GM19023 (cell line): ENCODE results near the gene KRT1.
"Not testable (repeated sequence)": the region's sequence is repeated elsewhere in the genome, so short reads cannot be mapped to it uniquely, and the experiment has no call there.

ENCODE experiments used
- ATAC-seq: cut with Tn5 transposase; IDR thresholded peaks from one replicate; pipeline ENCODE4 v1.9.1; 2021; ENCODE audit warnings: mild to moderate bottlenecking, moderate library complexity; ENCODE audit not compliant: unreplicated experiment

KRT1 gene

DNA sequence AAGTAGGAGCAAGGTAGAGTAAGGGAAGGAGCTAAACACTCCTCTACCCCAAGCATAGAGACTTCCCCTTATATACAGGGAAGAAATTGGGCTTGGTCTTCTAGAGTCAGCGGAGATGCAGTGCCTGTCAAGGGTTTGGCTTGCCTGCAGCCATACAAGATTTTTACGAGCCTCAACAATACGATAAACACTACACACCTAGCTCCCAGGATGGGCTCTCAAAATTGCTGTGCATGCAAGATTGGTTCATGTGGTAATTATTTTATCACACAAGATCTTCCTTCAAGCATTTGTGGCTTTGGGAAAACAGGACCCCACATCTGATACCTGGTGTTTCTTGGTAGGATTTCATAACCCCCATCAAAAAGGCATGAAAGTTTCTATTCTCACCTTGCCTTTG is at the start of gene KRT1:
Gene KRT1, minus strand, starts transcription at position 45 of the 400 bp plus-strand sequence. CDS start 59 bp downstream, outside the sequence.
- ATAC-seq: no peak

DNA sequence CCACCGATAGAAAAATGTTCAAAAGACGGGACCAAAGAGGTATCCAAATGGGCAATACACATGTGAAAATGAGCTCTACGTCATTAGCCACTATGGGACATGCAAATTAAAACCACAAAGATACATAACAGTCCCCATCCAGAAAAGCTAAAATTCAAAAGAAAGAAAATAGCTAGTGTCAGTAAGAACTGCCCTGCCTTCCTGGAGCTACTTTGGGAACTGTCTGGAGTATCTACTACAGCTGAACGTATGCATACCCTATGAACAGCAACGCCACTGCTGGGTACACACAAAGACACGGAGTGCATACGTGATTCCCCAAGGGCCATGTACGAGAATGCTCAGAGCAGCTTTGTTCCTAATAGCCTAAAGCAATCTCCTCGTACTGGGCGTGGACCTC is 48.9 kb upstream of the KRT1 start:
- ATAC-seq: no peak

DNA sequence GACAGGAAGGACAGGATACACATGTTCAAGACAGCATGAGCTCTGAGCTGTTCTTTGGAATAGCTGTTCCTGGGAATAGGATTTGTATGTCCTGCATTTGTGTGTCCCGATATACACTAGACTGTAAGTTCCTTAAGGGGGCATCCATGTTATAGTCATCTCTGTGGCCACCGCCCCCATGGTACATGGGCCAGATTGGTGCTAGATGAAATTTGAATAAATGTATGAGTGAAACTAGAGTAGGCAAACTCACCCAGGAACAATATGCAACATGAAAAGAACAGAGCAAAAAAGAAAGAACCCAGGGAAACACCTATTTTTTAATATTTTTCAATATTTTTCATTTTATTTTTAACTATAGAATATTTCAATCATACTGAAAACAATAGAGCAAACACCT is 48.2 kb upstream of the KRT1 start:
- ATAC-seq: no peak

DNA sequence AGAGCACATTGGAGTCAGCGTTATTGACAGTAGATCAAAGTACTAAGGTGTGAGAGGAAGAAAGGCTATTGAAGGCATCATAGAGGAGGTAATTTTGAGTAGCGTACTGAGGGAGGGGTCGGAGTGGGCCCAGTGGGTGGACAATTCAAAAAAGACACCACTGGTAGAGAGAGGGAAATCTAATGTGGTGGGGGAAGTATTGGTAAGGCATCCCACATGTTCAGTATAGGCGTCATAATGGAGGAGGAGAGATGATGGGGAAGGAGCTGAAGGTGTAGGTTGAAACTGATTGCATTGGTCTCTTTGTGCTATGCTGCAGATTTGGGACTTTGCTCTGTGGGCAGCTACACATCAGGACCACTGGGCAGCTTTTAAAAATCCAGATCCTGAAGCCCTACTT is 46.8 kb upstream of the KRT1 start:
- ATAC-seq: no peak

DNA sequence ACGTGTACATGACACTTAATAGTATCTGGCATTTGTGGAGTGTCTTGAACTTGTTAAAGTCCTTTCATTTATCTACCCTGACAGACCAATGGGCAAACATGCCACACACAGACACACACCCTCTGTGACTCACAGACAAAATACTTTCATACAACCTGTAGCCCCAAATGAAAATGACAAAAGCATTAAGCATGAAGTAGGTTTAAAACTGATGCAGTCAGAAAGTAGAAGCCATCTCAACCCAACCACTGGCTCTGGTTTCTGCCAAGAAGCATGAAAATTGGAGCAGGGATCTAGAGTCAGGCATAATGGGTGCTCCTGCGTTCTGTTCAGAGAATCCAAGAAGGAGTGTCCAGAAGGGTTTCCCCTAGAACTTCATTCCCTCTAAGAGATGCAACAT is 46.2 kb upstream of the KRT1 start:
- ATAC-seq: no peak

DNA sequence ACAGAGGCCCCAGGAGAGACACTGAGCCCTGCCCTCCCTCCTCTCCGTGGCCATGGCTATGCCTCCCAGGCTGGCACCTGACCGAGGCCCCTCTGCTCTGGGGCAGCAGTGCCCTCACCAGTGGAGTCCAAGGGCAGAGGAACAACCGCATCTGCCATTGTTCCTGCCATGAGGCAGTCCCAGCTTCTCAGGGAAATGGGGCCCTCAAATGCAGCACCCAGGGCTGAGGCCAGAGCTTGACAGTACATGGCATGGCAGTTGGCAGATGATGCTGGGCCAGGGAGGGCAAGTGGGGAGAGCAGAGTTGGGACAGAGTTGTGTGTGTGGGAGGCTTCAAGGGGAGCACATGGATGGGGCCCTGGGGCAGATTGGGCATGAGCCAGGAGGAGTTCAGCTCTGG is 44.2 kb upstream of the KRT1 start:
- ATAC-seq: no peak

DNA sequence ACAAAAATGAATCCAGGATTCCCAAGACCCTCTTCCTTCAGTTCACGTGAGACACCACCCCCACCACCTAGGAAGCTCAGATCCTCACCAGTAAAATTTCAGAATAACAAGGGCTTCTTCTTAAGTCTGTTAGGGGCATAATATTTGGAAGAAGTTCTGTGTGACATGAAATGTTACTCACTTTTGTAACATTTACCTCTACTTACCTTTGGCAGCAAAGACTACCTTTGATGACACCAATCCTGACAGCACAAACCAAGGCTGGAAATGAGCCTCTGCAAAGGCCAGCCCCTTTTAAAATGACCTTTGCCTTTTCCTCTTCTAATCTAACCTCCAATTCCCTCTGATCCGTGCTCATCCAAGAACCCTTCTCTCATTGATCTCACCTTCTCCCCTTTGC is 42.5 kb upstream of the KRT1 start:
- no peak for ATAC-seq

DNA sequence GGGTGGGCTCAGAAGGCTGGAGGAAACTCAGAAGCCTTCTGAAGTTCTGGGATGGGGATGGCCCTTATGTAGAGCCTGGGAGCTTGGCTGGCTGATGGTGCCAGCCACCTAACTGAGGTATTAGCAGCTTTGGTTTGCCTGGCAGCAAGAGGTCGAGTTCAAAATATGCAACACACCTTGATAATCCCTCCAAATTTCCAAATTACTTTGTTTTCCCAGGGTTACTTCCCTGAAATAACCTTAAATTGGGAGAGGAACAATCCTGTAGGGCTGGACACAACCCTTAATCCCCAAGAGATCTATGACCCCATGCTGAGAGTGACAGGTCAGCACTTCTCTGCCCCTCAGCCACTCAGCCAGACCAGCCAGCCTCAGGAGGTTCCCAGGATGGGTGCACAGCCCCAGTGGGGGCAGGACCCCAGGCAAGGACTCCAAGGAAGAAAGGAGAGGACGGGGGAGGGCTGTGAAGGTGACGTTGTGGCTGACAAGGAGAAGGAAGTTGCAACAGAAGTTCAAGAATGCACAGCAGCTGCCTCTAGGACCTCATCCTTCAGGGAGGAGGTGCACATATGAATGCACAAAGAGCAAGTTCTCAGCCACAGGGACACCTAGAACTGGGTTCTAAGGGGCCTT is 41.7 kb upstream of the KRT1 start:
- no peak for ATAC-seq

DNA sequence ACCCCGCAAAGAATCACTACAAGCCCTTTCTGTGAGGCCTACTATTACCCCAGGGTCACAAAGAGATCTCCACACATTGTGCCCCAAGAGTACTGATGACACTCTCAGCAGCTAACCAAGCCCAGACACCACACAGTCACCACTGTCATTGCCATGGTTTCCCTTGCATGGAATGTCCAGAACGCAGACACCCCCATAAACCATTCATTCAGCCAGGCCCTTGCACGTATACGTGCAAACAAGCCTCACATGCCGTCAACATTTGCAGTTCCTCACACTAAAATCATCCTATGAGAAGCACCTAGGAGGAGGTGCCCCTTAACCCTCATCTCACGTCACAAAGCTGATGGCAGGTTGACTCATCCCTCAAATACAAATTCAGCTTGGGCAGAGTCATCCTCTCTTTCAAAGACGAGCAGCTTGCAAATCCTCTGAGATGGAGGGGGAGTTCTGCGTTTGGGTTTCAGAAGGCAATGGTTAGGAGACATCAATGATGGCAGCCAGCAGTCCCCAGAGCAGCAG is 40.2 kb upstream of the KRT1 start:
- ATAC-seq: no peak

DNA sequence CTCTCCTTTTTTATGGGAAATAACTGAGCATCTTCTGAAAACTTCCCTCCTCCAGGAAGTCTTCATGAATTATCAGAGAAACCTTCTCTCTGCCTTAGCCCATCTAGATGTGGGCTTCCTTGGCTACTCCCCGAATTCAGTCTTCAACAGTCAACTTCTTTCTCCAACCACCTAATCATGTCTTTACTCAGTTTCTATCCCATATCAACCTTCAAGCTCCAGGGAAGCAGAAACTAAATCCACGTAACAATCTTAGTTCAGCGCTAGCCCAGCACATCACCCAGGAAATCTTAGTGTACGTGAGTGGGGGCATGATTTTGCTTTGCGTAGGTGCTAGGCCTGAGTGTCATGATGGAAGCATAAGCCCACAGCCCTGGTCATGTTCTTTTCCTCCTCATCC is 35.9 kb upstream of the KRT1 start:
- ATAC-seq: no peak

DNA sequence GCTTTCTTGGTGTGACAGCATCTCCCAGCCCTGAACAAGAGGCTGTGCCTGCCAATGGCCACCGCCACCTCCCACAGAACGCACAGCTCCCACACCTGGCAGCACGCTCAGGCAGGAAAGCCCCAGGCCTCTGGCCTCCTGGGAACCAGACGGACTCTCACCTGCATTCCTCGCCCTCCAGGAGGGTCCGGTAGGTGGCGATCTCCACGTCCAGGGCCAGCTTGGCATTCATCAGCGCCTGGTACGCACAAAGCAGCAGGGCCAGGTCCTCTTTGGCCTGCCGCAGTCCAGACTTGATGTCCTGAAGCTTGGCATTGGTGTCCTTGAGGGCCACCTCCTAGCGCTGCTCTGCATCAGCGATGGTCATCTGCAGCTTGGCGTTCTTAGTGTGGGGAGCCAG is 35.2 kb upstream of the KRT1 start:
- no peak for ATAC-seq

DNA sequence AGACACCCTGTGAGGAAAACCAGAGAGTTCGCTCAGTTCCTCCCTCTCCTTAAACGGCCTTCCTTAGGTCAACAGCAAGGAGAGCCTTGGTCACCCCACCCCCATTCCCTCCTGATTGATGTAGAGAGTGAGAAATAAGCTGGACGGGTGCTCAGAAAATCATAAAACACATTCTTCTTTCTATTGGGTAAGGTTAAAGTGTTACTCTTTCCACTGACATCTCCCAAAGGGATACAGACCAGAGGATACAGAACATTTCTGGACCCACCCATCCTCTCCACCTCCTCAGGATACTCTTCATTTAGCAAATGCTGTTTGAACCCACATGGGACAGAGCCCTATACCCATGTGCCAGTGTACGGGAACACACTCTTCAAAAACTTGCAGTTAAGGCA is 34.7 kb upstream of the KRT1 start:
- ATAC-seq: no peak

DNA sequence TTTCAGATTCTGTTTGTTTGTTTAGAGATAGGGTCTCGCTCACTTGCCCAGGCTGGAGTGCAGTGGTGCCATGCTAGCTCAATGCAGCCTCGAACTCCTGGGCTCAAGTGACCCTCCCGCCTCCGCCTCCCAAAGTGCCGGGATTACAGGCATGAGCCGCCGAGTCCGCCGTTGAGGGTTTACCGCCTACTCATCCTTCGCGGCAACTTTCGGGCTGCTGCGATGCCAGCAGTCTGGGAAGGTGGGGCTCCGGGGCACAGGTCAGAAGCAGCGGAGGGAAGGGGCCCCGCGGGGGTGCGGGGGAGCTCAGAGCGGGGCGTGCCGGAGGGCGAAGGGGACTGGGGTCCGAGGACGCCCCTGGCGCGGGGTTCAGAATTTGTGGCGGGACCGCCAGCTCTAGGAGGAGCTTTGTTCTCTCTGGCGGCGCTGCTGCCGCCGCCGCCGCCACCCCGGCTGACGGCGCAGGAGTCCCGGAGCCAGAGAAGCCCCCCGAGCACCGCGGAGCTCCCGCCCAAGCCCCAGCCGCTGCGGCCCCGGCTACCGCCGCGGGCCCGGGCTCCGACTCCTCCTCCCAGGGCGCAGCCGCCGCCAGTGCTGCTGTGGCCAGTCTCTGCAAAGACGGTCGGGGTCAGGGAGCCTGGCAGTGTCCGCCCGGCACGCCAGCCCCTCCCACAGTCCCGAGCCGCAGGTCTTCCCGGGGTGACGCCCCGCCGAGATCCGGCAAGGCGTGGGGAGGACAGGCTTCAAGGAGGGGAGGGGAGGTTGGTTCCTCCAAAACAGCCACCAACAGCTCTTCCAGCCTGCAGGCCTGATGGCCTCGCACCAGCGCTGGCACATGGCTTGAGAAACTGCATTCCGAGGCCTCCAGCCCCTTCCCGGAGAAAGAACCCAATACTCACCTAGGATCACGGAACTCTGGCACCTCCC is 34.0 kb upstream of the KRT1 start:
- ATAC-seq: no peak

DNA sequence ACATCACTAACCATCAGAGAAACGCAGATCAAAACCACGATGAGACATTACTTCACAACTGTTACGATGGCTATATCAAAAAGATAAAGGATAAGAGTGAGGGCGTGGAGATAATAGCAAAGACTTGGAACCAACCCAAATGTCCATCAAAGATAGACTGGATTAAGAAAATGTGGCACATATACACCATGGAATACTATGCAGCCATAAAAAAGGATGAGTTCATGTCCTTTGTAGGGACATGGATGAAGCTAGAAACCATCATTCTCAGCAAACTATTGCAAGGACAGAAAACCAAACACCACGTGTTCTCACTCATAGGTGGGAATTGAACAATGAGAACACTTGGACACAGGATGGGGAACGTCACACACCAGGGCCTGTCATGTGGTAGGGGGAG is 31.9 kb upstream of the KRT1 start:
- not testable (repeated sequence) for ATAC-seq

DNA sequence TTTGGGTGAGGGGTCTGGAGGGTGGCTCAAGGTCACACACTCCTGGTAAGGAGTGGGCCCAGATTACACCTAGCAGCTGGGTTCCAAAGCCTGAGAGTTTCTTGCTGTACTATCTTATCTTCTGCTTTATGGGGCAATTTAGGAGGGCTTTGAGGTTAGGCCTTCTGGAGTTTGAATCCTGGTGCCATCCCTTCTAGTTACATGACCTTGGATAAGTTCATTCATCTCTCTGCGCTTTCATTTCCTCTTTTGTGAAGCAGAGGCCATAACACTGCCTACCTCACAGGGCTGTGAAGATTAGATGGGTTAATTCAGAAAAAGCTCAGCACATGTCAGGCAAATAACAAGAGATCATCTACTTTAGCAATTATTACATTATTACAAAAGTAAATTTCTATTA is 30.5 kb upstream of the KRT1 start:
- ATAC-seq: no peak

DNA sequence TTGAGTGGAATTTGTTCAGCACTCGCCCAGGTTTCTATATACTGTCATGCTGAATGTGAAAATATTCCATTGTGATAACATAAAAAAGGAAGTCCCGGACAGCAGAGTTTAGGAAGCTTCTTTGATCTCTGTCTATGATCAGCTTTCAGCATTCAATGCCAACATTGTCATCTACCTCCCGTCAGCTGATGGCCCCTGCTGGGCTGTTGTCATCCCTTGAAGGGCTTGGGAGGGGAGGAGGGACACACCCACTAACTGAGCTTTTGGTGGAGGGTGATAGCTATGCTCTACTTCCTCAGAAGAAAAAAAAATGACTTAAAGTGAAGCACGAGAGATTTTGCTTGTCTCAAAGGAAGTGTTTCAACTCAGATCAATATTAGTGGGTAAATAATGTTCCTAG is 27.8 kb upstream of the KRT1 start:
- no peak for ATAC-seq

DNA sequence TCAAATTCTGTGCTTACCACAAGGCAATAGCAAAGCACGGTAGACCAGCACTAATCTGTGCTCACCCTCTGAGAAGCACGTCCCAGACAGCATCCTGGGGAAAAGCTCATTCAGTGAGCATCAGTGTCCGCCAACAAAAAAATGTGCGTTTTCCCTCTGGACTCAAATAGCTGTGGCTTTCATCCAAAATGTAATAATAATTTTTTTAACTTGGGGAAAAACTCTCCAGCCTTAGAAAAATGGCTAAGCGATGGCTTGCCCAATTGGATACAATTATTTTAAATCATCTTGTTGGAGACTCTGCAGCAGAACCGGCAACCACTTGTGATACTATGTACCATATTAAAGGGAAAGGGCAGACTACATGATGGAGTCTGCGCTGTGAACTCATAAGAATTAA is 24.3 kb upstream of the KRT1 start:
- ATAC-seq: no peak

DNA sequence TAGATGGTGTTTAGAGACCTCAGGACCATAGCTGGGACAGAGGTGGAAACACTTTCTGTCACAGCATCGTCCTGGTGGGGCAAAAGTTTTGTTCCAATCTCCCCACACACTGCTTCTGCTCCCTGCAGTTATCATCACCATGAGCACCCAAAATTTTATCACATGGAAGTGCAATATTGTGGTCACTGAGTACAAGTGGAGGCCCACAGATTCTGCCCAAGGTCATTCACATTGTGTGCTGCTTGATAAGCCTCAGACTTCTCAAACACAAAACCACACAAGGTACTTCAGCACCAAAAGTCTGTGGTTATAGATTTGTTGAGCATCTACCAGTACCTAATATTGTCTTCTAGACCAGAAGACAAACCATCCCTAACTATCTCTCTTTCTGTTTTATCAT is 23.7 kb upstream of the KRT1 start:
- no peak for ATAC-seq

DNA sequence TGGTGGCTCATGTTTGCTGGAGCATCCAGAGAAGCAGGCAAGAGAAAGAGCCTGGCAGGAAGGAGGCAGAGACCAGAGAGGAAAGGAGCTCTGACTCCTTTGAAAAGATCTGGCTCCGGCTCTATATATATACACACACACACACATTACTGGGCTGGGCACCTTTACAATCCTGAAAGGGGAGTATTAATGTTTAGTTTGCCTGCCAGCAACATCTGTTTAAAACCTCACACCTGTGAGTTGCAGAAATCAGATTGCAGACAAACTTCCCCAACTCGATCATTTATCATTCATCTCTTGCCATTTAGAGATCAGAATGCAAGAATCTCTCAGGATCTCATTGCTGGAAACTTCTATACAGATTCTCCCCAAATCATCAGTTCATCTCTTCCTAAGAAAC is 23.2 kb upstream of the KRT1 start, which contains the start of gene KRT77:
Gene KRT77, minus strand, starts transcription at position 101 of the 400 bp plus-strand sequence. Its CDS starts 90 bp downstream, at position 11.
- no peak for ATAC-seq

DNA sequence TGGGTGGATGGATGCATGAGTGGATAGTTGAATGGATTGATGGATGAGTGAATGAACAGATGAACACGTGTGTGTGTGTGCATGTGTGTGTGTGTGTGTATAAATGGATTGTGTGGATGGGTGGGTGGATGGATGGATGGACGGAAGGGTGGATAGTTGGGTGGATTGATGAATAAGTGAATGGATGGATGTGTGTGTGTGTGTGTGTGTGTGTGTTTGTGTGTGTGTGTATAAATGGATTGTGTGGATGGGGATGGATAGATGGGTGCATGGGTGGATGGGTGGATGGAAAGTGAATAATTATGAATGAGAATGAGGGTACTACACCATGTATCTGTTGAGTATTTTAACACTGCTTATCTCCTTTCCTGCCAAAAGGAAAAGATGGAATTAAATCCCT is 22.1 kb upstream of the KRT1 start:
- ATAC-seq: no peak

DNA sequence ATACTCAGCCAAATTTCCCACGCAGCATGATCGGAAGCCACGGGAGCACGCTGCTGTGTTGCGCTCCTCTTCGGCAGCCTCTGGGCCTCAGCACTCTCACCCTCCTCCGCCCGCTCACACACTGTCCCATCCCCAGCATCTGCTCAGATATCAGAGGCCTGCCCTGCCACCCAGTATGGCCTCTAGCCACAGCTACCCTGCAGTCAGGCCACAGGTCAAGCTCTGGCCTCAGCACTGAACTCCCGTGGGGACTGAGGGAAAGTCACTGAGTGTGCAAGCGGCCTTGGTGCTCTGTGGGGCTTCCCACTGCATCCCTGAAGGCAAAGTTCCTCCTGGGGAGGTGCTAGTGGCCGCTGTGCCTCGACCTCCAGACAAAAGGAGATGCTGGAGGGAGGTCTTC is 21.1 kb upstream of the KRT1 start:
- ATAC-seq: no peak

DNA sequence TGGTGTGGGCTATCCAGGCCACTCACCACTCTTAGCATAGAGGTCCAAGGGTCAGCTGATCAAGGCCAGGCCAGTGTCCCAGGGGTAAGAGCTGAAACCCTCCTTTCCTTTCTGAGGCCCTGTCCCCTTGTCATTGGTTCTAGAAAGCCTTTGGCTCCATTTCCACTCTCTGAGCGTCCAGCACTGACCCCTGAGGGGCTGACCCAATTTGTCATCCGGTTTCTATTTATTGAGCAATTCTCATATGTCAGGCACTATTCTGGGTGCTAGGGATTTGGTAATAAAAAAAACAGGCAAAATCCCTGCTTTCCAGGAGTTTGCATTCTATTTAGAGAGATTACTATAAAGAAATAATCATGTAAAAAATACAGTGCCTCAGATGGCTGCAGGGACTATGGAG is 19.8 kb upstream of the KRT1 start:
- ATAC-seq: no peak
